Measurements from ENCODE around the gene DAZAP1.

GRCh38 chr19:1481893-1482360 is 74.5 kb downstream of the DAZAP1 start:
- TF ChIP-seq CTCF (conservative IDR thresholded peaks at IDR 0.05; ENCODE audit: low read depth, low read length) (no peak), EZH2 (IDR thresholded peaks at IDR 0.05; ENCODE audit: borderline replicate concordance, low read depth, low read length, poor library complexity, severe bottlenecking) (no peak)
